Stimulated activated CD8-positive, alpha-beta memory T cell treated with anti-CD3 and anti-CD28 coated beads, Interleukin-4, amount 100 ng/mL, for 48 hours (primary cell): ENCODE results near the gene TUBGCP6.
A peak's percentile ranks its signal among the peaks of the same experiment; 100 is the strongest.

Experiments used
- DNase-seq: peaks from one replicate; pipeline ENCODE4 v3.0.0-alpha.2; 2020

The TUBGCP6 gene, protein sequence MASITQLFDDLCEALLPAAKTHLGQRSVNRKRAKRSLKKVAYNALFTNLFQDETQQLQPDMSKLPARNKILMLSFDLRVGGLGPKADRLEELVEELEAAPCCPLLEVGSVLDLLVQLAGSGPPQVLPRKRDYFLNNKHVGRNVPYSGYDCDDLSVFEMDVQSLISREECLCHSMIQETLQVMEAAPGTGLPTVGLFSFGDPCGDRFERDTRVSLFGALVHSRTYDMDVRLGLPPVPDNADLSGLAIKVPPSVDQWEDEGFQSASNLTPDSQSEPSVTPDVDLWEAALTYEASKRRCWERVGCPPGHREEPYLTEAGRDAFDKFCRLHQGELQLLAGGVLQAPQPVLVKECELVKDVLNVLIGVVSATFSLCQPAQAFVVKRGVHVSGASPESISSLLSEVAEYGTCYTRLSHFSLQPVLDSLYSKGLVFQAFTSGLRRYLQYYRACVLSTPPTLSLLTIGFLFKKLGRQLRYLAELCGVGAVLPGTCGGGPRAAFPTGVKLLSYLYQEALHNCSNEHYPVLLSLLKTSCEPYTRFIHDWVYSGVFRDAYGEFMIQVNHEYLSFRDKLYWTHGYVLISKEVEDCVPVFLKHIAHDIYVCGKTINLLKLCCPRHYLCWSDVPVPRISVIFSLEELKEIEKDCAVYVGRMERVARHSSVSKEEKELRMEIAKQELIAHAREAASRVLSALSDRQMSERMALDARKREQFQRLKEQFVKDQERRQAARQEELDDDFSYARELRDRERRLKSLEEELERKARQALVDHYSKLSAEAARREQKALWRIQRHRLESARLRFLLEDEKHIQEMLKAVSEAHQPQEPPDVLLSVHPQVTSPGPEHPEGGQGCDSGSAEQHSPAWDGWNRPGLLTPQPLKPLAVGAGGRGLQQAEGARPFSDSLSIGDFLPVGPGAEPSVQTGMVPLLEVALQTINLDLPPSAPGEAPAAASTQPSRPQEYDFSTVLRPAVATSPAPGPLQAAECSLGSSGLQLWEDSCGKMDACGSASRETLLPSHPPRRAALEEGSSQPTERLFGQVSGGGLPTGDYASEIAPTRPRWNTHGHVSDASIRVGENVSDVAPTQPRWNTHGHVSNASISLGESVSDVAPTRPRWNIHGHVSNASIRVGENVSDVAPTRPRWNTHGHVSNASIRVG (N-terminal part only)

DNA sequence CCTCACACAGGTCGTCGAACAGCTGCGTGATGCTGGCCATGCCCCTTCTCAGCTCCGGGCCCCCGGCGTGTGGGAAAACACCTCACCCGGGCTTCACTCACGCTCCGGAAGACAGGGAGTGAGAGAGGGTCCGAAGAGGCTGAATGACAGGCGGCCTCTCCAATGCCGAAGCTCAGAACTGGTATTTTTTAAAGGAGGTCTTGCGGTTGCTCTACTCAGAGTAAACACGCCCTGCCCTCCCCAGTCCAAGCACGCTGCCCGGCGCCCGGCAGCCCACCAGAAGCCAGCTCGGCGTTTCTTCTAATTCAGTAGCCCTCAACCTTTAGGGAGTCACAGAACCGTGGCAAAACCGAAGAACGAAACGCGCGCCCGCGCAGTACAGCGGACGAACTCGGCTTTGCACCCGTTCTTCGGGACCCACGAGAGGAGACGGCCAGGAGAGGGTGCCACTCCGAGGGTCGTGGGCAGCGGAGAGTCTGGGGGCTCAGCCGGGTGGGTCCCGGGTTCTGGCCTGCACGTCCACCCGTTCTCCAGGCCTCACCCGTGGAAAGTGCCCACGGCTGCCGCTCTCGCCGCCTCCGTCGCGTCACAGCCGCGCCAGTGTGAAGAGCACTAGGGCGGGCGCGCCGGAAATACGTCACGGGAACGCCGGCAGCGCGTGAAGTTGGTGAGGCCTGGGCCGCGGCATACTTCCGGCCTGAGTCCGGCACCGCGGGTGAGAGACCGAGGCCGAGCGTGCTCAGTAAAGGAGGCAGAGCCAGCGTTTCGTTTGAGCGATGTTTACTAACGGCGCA lies at the start of gene TUBGCP6:
Gene TUBGCP6 (minus strand): TSS at position 604 of the 794 bp plus-strand sequence. CDS start 564 bp downstream, at position 40.
- DNase-seq = peak; percentile 96

- no peak for DNase-seq
Observed at GRCh38 chr22:50294319-50294656, 49.5 kb upstream of the TUBGCP6 start.

GRCh38 chr22:50293441-50294318 lies 48.9 kb upstream of the TUBGCP6 start:
- no peak for DNase-seq

DNA sequence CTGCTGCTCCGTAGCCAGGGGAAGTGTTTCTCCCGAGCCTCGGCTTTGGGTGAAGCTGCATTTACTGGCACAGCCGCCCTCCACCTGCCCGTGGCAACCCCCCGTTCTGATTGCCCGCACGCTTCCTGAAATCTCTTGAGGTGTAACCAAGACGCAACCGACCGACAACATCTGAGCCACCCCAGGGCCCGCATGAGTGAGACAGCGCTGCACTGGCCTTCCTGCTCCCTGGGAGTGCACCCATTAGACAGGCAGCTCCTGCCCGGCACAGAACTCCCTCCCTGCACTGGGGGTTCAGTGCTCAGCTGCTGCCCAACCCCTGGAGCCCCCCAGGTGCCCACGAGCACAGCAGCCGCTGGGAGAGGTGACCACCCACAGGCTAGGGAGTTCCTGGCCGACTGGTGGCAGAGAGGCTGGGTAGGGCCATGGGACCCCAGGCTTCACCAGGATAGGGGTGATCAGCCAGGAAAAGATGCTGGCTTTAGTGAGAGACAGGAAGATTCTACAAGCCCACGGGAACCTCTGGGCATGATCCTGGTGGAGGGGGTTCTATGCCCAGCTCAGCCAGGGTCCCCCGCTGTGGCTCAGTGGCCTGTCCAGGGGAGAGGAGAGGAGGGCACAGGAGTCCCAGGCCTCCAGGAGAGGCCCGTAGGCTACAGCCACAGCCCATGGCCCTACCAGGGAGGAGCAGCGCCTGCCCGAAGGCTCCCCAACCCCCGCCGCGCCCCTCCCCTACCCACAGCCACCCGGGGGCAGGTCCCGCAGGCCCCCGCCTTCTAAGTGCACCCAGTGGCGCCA lies 48.0 kb upstream of the TUBGCP6 start:
- DNase-seq = no peak

GRCh38 chr22:50289942-50290630 lies 45.3 kb upstream of the TUBGCP6 start:
- no peak for DNase-seq

DNA sequence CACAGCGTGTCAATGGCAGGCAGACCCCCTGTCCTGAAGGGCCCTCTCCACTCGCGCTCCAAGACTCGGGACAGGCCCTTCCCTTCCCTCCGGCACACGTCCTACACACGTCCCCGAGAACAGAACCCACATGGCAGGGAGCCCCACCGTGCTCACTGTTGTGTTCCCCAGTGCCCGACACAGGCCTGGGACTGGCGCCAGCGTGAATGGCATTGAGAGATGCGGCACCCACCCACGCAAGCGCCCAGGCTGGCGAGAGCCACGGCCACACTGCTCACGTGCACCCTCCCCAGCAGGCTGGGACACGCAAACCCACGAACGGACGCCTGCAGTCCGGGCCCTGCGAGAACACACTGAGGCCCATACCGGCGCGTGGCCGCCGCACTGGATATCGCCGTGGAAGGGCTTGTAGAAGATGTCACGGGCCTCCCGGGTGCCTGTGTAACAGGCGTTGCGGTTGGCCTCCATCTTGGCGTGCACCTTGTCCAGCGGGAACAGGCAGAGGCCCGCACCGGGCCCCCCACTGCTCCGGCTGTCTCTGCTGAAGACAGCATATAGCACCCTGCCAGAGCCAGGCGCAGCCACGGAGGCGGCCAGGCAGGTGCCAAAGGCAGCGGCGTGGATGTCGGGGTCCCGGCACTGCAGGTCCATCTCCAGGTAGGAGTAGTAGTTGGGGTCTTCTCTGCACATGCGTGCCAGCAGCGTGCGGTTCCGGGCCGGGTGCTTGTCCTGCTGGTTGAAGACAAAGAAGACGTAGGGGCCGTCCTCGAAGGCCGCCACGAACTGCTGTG lies 44.5 kb upstream of the TUBGCP6 start:
- no peak for DNase-seq

- no peak for DNase-seq
Observed at GRCh38 chr22:50287731-50288130, 42.9 kb upstream of the TUBGCP6 start.

DNA sequence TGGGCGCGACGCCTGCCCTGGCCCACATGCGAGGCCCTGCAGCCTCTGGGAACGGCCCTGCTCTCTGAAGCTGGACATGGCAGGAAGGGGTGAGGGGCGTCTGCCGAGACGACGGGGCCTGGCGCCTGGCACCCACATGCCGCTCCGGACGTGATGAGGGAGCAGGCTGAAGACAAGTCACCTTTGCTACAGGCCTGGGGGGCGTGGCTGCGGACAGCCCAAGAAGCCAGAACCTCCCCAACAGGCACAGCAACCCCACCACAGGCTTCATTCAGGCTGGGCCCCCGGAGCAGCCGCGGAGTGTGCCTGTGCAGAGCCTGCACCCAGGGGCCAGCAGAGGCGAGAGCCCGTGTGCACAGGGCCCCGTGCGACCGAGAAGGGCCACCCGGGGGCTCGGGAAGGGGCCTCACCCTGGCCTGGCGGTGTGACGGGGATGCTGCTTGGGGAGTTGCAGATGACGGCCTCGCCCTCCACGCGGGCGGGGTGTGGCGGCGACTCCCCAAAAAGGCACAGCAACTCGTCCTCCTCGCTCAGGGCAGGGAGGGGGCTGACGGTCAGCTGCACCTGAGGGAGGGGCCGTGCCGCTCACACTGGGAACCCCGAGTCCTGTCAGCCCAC lies 42.0 kb upstream of the TUBGCP6 start:
- no peak for DNase-seq

DNA sequence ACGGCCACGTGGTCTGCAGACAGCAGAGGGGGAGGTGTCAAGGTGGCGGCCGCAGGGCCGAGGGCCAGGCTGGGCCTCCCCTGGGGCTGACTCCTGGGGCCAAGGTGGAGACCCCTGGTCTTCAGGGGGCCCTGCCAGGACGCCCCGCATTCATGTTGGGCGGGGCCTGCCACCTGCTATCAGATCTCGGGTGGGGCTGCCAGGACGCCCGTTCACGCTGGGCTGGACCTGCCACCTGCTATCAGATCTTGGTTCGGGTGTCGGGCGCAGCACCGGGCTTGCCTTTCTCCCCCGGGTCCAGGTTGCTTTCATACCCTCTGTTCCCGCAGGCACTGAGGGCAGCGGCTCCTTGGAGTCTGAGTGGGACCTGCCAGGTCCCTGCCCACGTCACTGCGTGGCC lies 41.5 kb upstream of the TUBGCP6 start:
- no peak for DNase-seq

DNA sequence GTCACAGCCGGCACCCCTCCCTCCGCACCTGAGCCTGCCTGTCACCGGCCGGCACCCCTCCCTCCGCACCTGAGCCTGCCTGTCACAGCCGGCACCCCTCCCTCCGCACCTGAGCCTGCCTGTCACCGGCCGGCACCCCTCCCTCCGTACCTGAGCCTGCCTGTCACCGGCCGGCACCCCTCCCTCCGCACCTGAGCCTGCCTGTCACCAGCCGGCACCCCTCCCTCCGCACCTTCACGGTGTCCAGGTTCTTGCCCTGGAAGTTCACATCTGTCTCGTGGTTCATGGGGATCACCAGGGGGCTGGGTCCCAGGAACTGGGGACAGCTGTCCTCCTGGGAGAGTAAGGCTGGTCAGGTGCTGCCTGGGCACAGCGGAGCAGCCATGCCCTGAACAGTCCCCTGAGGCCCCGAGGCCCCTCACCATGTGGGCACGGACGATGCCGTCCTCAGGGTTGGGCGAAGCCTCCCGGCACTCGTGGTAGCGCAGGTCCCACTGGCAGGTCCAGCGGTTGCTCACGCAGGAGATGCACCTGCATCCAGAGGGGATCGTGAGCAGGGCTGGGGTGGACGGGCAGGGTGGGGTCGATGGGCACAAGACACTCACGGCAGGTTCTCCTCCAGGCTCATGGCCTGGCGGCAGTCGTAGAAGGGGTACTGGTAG lies 40.9 kb upstream of the TUBGCP6 start:
- DNase-seq = no peak

DNA sequence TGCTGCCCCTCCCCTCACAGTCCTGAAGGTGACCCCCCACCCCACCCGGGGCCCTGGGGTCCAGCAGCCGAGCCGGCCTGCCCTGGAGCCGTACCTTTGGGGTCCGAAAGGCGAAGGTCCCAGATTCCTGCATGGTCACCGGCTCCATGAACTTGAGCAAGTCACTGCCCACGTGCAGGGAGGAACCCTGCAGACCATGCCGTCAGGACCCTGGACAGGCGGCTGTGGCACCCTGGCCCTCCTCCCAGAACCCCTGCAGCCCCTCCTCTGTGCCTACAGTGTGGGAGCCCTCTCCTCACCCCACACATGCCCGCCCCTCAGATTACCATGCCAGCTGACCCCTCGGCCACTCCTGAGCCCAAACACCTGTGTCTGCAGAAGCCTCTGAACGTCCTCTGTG lies 39.7 kb upstream of the TUBGCP6 start:
- DNase-seq = no peak

GRCh38 chr22:50283821-50284220 lies 39.0 kb upstream of the TUBGCP6 start:
- no peak for DNase-seq

- DNase-seq = no peak
Observed at GRCh38 chr22:50282361-50283155, 37.7 kb upstream of the TUBGCP6 start.

DNA sequence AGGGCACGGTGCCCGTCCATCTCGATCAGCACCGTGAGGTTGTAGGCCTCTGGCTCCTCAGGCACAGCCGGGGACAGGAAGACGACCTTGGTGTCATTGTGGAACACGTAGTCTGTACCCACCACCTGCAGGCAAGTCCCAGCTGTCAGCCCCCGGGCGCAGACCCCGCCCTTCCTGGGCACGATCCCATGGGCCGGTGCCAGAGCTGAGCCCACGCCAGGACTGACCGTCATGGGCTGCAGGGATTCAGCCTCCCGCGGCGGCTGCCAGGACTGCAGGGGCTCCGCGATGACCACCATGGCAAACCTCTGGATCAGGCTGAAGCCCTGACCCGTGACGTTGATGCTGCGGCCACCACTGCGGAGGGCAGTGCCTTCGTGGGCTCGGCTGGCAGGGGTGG lies 37.1 kb upstream of the TUBGCP6 start:
- DNase-seq = no peak

GRCh38 chr22:50281384-50281760 lies 36.5 kb upstream of the TUBGCP6 start:
- no peak for DNase-seq

DNA sequence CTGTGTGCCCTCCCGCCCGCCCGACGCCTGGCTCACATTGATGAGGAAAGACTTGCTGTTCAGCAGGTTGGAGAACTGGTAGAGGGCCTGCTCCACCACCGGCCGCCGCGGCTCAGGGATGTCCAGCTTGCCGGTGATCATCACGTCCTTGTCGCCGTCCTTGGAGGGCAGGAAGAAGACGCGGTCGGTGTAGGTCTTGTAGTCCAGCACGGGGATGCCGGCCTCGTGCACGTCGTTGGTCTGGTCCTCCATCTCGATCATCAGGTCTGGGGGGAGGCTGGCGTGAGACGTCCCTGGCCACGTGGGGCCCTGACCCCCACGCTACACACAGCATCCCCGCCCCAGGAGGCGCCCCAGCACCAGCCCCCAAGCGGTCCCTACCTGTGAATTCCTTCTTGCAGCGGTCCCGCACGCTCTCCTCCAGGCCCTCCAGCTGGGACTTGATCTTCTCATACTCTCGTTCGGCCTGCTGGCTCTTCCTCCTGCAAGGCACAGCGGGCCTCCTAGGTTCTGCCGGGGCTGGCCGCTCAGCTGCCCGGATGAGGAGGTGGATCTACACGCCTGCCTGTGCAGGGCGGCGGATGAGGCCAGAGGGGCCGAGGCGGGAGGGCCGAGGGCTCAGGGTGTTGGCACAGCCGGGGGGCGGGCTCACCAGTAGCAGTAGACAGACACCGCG lies 36.0 kb upstream of the TUBGCP6 start:
- DNase-seq = no peak
